Measurements from ENCODE around the gene FSIP1. TPM values are rescaled to one million over a fixed set of nuclear protein-coding genes. Genes with fewer than 3 reads are reported as not detected.

The FSIP1 gene
- total and polyA plus RNA-seq, 9 of the 15 experiments (the other 6 are each of a cell fraction or from before 2014, with no cell fraction given) = 0.07 to 0.51 (median 0.29) TPM

- TF ChIP-seq ZBTB5 (IDR thresholded peaks at IDR 0.05) (no peak), CREBBP (IDR thresholded peaks at IDR 0.05; ENCODE audit: low read depth, low read length) (no peak), ETV6 (IDR thresholded peaks at IDR 0.05; ENCODE audit: borderline replicate concordance in 1 of 2, low read depth in 2 of 2, low read length in 1 of 2) (no peak), ETV6 (CRISPR knock-in tag; IDR thresholded peaks at IDR 0.05; ENCODE audit: borderline replicate concordance) (no peak), CBX5 (IDR thresholded peaks at IDR 0.05; ENCODE audit: borderline replicate concordance, low read depth) (no peak), MYC (IDR thresholded peaks at IDR 0.05; ENCODE audit: low read depth, low read length) (no peak), MYC (CRISPR knock-in tag; IDR thresholded peaks at IDR 0.05; ENCODE audit: borderline replicate concordance, low read depth) (no peak), USF1 (CRISPR knock-in tag; IDR thresholded peaks at IDR 0.05) (no peak), MXD1 (CRISPR knock-in tag; IDR thresholded peaks at IDR 0.05; ENCODE audit: borderline replicate concordance, poor library complexity, severe bottlenecking) (no peak), ZNF282 (CRISPR knock-in tag; IDR thresholded peaks at IDR 0.05) (no peak), GTF2A2 (tag; IDR thresholded peaks at IDR 0.05) (no peak), SREBF1 (IDR thresholded peaks at IDR 0.05; ENCODE audit: borderline replicate concordance, low read depth, low read length) (no peak), FOXM1 (IDR thresholded peaks at IDR 0.05; ENCODE audit: low read depth) (no peak), FOXM1 (CRISPR knock-in tag; IDR thresholded peaks at IDR 0.05; ENCODE audit: low read depth) (no peak)
Measured at GRCh38 chr15:39784125-39784524, 1.5 kb upstream of the FSIP1 start (continued).

Measured in K562 (cell line).